Measurements from ENCODE around the gene SNED1.

The SNED1 gene

DNA sequence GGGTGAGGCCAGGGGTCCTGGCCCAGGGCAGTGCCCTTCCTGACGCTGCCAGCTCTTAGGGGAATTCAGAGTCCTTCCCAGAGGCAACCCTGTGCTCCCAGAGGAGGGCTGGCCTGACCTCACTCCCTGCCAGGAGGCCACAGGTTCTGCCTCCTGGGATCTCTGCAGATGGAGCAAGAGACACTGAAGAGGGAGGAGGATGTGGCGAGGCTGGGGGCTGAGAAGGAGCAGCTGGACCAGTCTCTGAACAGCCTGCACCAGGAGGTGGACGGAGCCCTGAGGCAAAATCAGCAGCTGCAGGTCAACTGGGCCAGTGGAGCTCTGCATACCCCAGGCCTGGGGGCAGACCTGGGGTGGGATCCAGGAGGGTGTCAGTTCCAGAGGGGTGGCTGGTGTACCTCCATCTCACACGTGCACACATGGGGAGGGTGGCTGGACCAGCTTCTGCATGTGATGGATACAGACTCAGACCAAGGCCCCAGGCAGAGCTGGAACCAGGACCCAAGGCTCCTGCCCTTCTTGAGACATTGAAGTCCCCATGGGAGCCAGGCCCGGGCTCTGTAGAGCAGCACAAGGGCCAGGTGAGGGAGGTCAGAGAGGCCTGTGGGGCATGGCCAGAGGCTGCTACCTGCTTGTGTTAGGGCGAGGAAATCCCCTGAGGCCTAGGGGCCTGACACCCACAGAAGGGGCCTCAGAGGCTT lies 9.7 kb upstream of the SNED1 start:
- H3K4me3 ChIP-seq (replicated peaks; ENCODE audit: insufficient read depth, low read length) = no peak overlapping the region
- no peaks in the 10 kb centered on the region for H3K27me3 ChIP-seq (ENCODE audit: insufficient read depth, poor library complexity, severe bottlenecking)
- TF ChIP-seq, protein P1, sequence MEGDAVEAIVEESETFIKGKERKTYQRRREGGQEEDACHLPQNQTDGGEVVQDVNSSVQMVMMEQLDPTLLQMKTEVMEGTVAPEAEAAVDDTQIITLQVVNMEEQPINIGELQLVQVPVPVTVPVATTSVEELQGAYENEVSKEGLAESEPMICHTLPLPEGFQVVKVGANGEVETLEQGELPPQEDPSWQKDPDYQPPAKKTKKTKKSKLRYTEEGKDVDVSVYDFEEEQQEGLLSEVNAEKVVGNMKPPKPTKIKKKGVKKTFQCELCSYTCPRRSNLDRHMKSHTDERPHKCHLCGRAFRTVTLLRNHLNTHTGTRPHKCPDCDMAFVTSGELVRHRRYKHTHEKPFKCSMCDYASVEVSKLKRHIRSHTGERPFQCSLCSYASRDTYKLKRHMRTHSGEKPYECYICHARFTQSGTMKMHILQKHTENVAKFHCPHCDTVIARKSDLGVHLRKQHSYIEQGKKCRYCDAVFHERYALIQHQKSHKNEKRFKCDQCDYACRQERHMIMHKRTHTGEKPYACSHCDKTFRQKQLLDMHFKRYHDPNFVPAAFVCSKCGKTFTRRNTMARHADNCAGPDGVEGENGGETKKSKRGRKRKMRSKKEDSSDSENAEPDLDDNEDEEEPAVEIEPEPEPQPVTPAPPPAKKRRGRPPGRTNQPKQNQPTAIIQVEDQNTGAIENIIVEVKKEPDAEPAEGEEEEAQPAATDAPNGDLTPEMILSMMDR (IDR thresholded peaks at IDR 0.05; ENCODE audit: insufficient read depth, low read length) = no peak
- no peak for DNase-seq (ENCODE audit: low read depth in 1 of 2, low spot score in 1 of 2)
- no peak overlapping the region for H3K27ac ChIP-seq (replicated peaks)

DNA sequence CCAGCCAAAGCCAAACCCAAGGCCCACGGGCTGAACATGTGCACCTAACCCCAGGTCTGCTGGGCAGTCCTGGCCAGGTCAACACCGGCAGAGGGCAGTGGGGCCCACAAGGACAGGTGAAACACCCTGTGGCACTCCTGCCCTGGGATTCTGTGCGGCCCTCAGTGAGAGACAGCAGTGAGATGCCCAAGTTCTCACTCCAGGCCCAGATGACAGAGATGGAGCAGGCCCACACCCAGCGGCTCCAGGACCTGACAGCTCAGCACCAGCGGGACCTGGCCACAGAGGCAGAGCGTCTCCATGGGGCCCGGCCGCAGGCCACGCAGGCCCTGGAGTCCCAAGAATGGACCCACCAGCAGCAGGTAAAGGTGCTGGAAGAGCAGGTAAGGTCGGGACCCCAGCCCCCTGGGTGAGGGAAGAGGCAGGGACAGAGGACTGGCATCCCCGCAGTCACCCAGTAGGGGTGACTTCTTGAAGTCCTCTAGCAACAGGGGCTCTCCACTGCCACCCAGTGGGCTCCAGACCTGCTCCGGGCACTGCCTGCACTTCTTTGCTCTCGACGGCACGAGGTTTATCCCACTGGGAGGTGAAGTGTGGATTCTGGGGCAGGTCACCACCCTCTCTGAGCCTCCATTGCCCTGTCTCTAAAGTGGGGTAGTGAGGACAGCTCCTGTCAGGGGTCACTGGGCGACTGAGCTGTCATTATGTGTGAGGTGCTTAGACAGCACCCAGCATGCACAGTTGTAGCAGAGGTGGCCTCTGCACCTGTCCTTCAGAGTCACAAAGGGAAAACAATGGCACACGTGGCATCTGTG lies 8.8 kb upstream of the SNED1 start:
- no peaks in the 10 kb centered on the region for H3K27me3 ChIP-seq (ENCODE audit: insufficient read depth, poor library complexity, severe bottlenecking)
- H3K4me3 ChIP-seq (replicated peaks; ENCODE audit: insufficient read depth, low read length) = no peak overlapping the region
- no peak overlapping the region for H3K27ac ChIP-seq (replicated peaks)
- TF ChIP-seq SPI1 (IDR thresholded peaks at IDR 0.05; ENCODE audit: borderline replicate concordance, low read depth) = no peak
- TF ChIP-seq, protein P1 (IDR thresholded peaks at IDR 0.05; ENCODE audit: insufficient read depth, low read length) = no peak
- TF ChIP-seq, protein P2, sequence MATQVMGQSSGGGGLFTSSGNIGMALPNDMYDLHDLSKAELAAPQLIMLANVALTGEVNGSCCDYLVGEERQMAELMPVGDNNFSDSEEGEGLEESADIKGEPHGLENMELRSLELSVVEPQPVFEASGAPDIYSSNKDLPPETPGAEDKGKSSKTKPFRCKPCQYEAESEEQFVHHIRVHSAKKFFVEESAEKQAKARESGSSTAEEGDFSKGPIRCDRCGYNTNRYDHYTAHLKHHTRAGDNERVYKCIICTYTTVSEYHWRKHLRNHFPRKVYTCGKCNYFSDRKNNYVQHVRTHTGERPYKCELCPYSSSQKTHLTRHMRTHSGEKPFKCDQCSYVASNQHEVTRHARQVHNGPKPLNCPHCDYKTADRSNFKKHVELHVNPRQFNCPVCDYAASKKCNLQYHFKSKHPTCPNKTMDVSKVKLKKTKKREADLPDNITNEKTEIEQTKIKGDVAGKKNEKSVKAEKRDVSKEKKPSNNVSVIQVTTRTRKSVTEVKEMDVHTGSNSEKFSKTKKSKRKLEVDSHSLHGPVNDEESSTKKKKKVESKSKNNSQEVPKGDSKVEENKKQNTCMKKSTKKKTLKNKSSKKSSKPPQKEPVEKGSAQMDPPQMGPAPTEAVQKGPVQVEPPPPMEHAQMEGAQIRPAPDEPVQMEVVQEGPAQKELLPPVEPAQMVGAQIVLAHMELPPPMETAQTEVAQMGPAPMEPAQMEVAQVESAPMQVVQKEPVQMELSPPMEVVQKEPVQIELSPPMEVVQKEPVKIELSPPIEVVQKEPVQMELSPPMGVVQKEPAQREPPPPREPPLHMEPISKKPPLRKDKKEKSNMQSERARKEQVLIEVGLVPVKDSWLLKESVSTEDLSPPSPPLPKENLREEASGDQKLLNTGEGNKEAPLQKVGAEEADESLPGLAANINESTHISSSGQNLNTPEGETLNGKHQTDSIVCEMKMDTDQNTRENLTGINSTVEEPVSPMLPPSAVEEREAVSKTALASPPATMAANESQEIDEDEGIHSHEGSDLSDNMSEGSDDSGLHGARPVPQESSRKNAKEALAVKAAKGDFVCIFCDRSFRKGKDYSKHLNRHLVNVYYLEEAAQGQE (IDR thresholded peaks at IDR 0.05; ENCODE audit: insufficient replicate concordance, low read depth) = no peak
- no peak for TF ChIP-seq POLR2AphosphoS5 (IDR thresholded peaks at IDR 0.05; ENCODE audit: low read depth)
- no peak for TF ChIP-seq GABPA (IDR thresholded peaks at IDR 0.05; ENCODE audit: low read depth)
- DNase-seq (ENCODE audit: low read depth in 1 of 2, low spot score in 1 of 2) = no peak

DNA sequence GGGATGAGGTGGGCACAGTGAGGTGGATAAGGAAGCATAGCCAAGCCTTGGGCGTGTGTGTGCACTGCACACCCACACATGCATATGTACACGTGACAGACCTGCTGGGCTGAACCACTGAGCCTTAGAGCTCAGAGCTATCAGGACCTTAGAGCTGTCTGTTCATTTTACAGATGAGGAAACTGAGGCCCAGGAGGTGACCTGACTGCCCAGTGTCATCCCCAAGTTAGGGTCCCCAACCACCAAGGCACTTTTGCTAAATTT lies 8.2 kb upstream of the SNED1 start:
- TF ChIP-seq, protein P1 (IDR thresholded peaks at IDR 0.05; ENCODE audit: insufficient read depth, low read length) = no peak
- TF ChIP-seq GABPA (IDR thresholded peaks at IDR 0.05; ENCODE audit: low read depth) = no peak
- TF ChIP-seq POLR2AphosphoS5 (IDR thresholded peaks at IDR 0.05; ENCODE audit: low read depth) = no peak
- no peak for TF ChIP-seq SPI1 (IDR thresholded peaks at IDR 0.05; ENCODE audit: borderline replicate concordance, low read depth)
- TF ChIP-seq, protein P2 (IDR thresholded peaks at IDR 0.05; ENCODE audit: insufficient replicate concordance, low read depth) = no peak
- Histone ChIP-seq H3K4me3 (replicated peaks; ENCODE audit: insufficient read depth, low read length) (no peak overlapping the region), H3K27ac (replicated peaks) (no peak overlapping the region), H3K27me3 (ENCODE audit: insufficient read depth, poor library complexity, severe bottlenecking) (no peaks in the 10 kb centered on the region)
- DNase-seq (ENCODE audit: low read depth in 1 of 2, low spot score in 1 of 2) = no peak
